Measurements from ENCODE around the gene FOXJ1.

FOXJ1 gene

DNA sequence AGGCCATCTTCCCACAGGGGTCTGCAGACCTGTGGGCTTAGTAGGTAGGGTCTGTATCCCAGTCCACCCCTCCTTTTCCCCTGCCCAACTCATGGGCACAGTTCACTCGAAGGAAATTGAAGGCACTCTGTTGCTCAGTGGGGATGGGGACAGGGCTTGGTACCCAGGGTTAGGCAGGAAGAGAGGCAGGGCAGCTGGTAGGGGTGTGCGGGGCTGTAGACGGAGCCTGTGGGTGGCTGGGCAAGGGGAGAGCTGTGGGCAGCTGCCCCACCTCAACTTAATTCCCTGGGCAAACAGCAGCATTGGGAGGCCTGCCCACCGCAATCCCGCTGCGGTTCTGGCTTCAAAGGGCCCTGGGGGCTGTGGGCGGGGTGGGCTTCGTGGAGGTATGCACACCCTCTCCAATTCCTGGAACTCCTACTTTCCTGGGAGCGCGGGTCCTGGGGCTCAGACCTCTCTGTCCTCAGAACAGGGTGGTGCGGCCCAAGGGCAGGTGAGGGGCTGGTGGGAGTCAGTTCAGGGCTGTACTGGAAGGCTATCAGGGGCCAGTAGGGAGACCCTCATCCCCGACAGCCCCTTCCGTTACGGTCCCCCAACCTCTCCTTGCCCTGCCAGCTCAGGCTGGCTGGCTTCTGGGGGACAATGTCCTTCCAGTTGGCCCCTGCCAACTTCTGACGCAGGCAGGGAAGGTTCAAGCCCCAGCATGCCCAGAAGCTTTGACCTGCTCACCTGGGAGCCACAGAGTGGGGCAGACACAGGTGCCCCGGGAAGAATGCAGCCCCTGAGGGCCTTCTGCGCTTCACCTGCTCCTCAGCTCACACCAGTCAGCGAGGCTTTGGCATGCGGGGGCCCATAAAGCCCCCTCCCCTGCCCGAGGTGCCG lies 9.1 kb downstream of the FOXJ1 start:
- Histone ChIP-seq H3K36me3 (ENCODE audit: control insufficient read depth in 1 of 2, insufficient read depth in 2 of 2, low read length in 2 of 2) (no peaks in the 10 kb centered on the region), H3K4me2 (ENCODE audit: low read length) (no peak overlapping the region)

GRCh38 chr17:76131051-76131691 lies 9.9 kb downstream of the FOXJ1 start:
- no peak overlapping the region for H3K14ac ChIP-seq (ENCODE audit: low read length)
- no peak overlapping the region for H3K27ac ChIP-seq (ENCODE audit: low read depth, low read length)
- H2BK12ac ChIP-seq (ENCODE audit: low read length): no peak overlapping the region
- H4K91ac ChIP-seq (ENCODE audit: low read depth, low read length): no peak overlapping the region
- H3K4ac ChIP-seq (ENCODE audit: low read depth, low read length): no peak overlapping the region
- no peaks in the 10 kb centered on the region for H3K36me3 ChIP-seq (ENCODE audit: control insufficient read depth in 1 of 2, insufficient read depth in 2 of 2, low read length in 2 of 2)
- H2AK5ac ChIP-seq (ENCODE audit: low read length): no peak overlapping the region
- no peak overlapping the region for H3K4me2 ChIP-seq (ENCODE audit: low read length)
- DNase-seq: no peak
- H3K79me2 ChIP-seq (ENCODE audit: control insufficient read depth, insufficient read depth, low read length, poor library complexity): no peaks in the 10 kb centered on the region
- no peak overlapping the region for H4K12ac ChIP-seq (ENCODE audit: low read depth, low read length)
- no peak overlapping the region for H4K8ac ChIP-seq (ENCODE audit: low read depth, low read length)
- H3K9ac ChIP-seq (ENCODE audit: low read length): no peak overlapping the region
- H3K79me1 ChIP-seq (ENCODE audit: low read length): peaks cover 5% of the 10 kb centered on the region
- H2AFZ ChIP-seq (ENCODE audit: insufficient read depth, low read length, poor library complexity): no peak overlapping the region
- no peak overlapping the region for H3K23ac ChIP-seq (ENCODE audit: low read length)
- no peak overlapping the region for H3K18ac ChIP-seq (ENCODE audit: low read length)
- H2BK120ac ChIP-seq (ENCODE audit: insufficient read depth, low read length, poor library complexity): no peak overlapping the region
- no peak overlapping the region for H2BK5ac ChIP-seq (ENCODE audit: low read depth, low read length, poor library complexity)
- peaks cover 2% of the 10 kb centered on the region for H3K9me3 ChIP-seq (ENCODE audit: insufficient read depth, low read depth, low read length)
- no peak overlapping the region for H3K4me3 ChIP-seq (ENCODE audit: low read depth, low read length)
- WGBS (ENCODE audit: extremely low coverage, insufficient coverage, insufficient read length): no CpG with 5 or more reads among the region's 21 CpGs
- peaks cover 13% of the 10 kb centered on the region for H3K27me3 ChIP-seq (ENCODE audit: insufficient read depth, low read length)
- peaks cover 12 to 13% of the 10 kb centered on the region in 2 experiments for H3K4me1 ChIP-seq (ENCODE audit: control insufficient read depth in 1 of 2, insufficient read depth in 2 of 2, low read length in 2 of 2)

More for the DNA sequence above, 9.1 kb downstream of the FOXJ1 start:
- Histone ChIP-seq H3K23ac (ENCODE audit: low read length) (no peak overlapping the region), H3K79me2 (ENCODE audit: control insufficient read depth, insufficient read depth, low read length, poor library complexity) (no peaks in the 10 kb centered on the region), H3K9ac (ENCODE audit: low read length) (no peak overlapping the region), H3K4me1 (ENCODE audit: control insufficient read depth in 1 of 2, insufficient read depth in 2 of 2, low read length in 2 of 2) (peaks cover 12 to 13% of the 10 kb centered on the region in 2 experiments), H2AFZ (ENCODE audit: insufficient read depth, low read length, poor library complexity) (peak overlapping the region; percentile 26), H4K91ac (ENCODE audit: low read depth, low read length) (peak overlapping the region; percentile 70), H3K14ac (ENCODE audit: low read length) (peak overlapping the region; percentile 22), H3K27me3 (ENCODE audit: insufficient read depth, low read length) (peaks cover 20% of the 10 kb centered on the region), H2BK120ac (ENCODE audit: insufficient read depth, low read length, poor library complexity) (peak overlapping the region; percentile 49), H3K79me1 (ENCODE audit: low read length) (peaks cover 5% of the 10 kb centered on the region), H2BK12ac (ENCODE audit: low read length) (peak overlapping the region; percentile 3), H2AK5ac (ENCODE audit: low read length) (peak overlapping the region; percentile 24), H3K4me3 (ENCODE audit: low read depth, low read length) (no peak overlapping the region), H4K8ac (ENCODE audit: low read depth, low read length) (peak overlapping the region; percentile 13), H4K12ac (ENCODE audit: low read depth, low read length) (peak overlapping the region; percentile 6), H3K18ac (ENCODE audit: low read length) (no peak overlapping the region), H3K4ac (ENCODE audit: low read depth, low read length) (no peak overlapping the region), H2BK5ac (ENCODE audit: low read depth, low read length, poor library complexity) (peak overlapping the region; percentile 16), H3K9me3 (ENCODE audit: insufficient read depth, low read depth, low read length) (peaks cover 2% of the 10 kb centered on the region), H3K27ac (ENCODE audit: low read depth, low read length) (no peak overlapping the region)
- no CpG with 5 or more reads among the region's 21 CpGs for WGBS (ENCODE audit: extremely low coverage, insufficient coverage, insufficient read length)
- no peak for DNase-seq

- no peak overlapping the region for H2AK5ac ChIP-seq (ENCODE audit: low read length)
- H4K8ac ChIP-seq (ENCODE audit: low read depth, low read length): no peak overlapping the region
- H4K91ac ChIP-seq (ENCODE audit: low read depth, low read length): no peak overlapping the region
- no CpG with 5 or more reads among the region's 13 CpGs for WGBS (ENCODE audit: extremely low coverage, insufficient coverage, insufficient read length)
- no peak overlapping the region for H3K4me3 ChIP-seq (ENCODE audit: low read depth, low read length)
- H3K27me3 ChIP-seq (ENCODE audit: insufficient read depth, low read length): peaks cover 7% of the 10 kb centered on the region
- no peak overlapping the region for H2BK120ac ChIP-seq (ENCODE audit: insufficient read depth, low read length, poor library complexity)
- no peak for DNase-seq
- H2BK5ac ChIP-seq (ENCODE audit: low read depth, low read length, poor library complexity): no peak overlapping the region
- no peak overlapping the region for H3K4ac ChIP-seq (ENCODE audit: low read depth, low read length)
- H3K4me2 ChIP-seq (ENCODE audit: low read length): no peak overlapping the region
- no peak overlapping the region for H2BK12ac ChIP-seq (ENCODE audit: low read length)
- no peak overlapping the region for H3K9ac ChIP-seq (ENCODE audit: low read length)
- H3K23ac ChIP-seq (ENCODE audit: low read length): no peak overlapping the region
- peaks cover 12 to 13% of the 10 kb centered on the region in 2 experiments for H3K4me1 ChIP-seq (ENCODE audit: control insufficient read depth in 1 of 2, insufficient read depth in 2 of 2, low read length in 2 of 2)
- H3K9me3 ChIP-seq (ENCODE audit: insufficient read depth, low read depth, low read length): peaks cover 2% of the 10 kb centered on the region
- H4K12ac ChIP-seq (ENCODE audit: low read depth, low read length): no peak overlapping the region
- no peaks in the 10 kb centered on the region for H3K79me2 ChIP-seq (ENCODE audit: control insufficient read depth, insufficient read depth, low read length, poor library complexity)
- H3K27ac ChIP-seq (ENCODE audit: low read depth, low read length): no peak overlapping the region
- H3K36me3 ChIP-seq (ENCODE audit: control insufficient read depth in 1 of 2, insufficient read depth in 2 of 2, low read length in 2 of 2): no peaks in the 10 kb centered on the region
- peaks cover 5% of the 10 kb centered on the region for H3K79me1 ChIP-seq (ENCODE audit: low read length)
- no peak overlapping the region for H2AFZ ChIP-seq (ENCODE audit: insufficient read depth, low read length, poor library complexity)
- H3K14ac ChIP-seq (ENCODE audit: low read length): no peak overlapping the region
- H3K18ac ChIP-seq (ENCODE audit: low read length): no peak overlapping the region
These were observed 10.6 kb downstream of the FOXJ1 start for GRCh38 chr17:76130473-76130872.

DNA sequence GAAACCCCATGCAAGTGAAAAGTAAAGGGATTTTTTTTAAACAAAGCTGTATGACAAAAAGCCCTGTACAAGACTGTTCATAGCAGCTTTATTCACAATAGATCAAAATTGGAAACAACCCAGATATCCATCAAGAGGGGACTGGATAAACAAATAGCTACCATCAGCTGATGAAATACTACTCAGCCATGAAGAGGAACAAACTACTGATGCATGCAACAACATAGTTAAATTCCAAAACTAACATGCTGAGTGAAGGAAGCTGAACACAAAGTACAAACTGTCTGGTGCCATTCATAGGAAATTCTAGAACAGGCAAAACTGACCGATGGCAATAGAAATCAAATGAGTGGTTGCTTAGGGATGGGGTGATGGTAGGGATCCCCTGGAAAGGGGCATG lies 15.1 kb downstream of the FOXJ1 start:
- no peak for DNase-seq
- H3K9me3 ChIP-seq (ENCODE audit: insufficient read depth, low read depth, low read length): peaks cover 2% of the 10 kb centered on the region
- WGBS (ENCODE audit: extremely low coverage, insufficient coverage, insufficient read length): no CpG with 5 or more reads among the region's 1 CpG
- no peaks in the 10 kb centered on the region for H3K27me3 ChIP-seq (ENCODE audit: insufficient read depth, low read length)
- H3K27ac ChIP-seq (ENCODE audit: low read depth, low read length): no peak overlapping the region
- H2BK12ac ChIP-seq (ENCODE audit: low read length): no peak overlapping the region
- H3K36me3 ChIP-seq (ENCODE audit: control insufficient read depth in 1 of 2, insufficient read depth in 2 of 2, low read length in 2 of 2): no peaks in the 10 kb centered on the region
- peaks cover 8% of the 10 kb centered on the region for H3K79me1 ChIP-seq (ENCODE audit: low read length)
- H4K8ac ChIP-seq (ENCODE audit: low read depth, low read length): no peak overlapping the region
- no peak overlapping the region for H2BK120ac ChIP-seq (ENCODE audit: insufficient read depth, low read length, poor library complexity)
- no peak overlapping the region for H3K4me2 ChIP-seq (ENCODE audit: low read length)
- no peak overlapping the region for H3K4ac ChIP-seq (ENCODE audit: low read depth, low read length)
- no peak overlapping the region for H3K4me3 ChIP-seq (ENCODE audit: low read depth, low read length)
- no peak overlapping the region for H3K14ac ChIP-seq (ENCODE audit: low read length)
- H3K18ac ChIP-seq (ENCODE audit: low read length): no peak overlapping the region
- H4K12ac ChIP-seq (ENCODE audit: low read depth, low read length): no peak overlapping the region
- H2BK5ac ChIP-seq (ENCODE audit: low read depth, low read length, poor library complexity): no peak overlapping the region
- no peak overlapping the region for H2AFZ ChIP-seq (ENCODE audit: insufficient read depth, low read length, poor library complexity)
- peaks cover 0 to 8% of the 10 kb centered on the region in 2 experiments for H3K4me1 ChIP-seq (ENCODE audit: control insufficient read depth in 1 of 2, insufficient read depth in 2 of 2, low read length in 2 of 2)
- H3K9ac ChIP-seq (ENCODE audit: low read length): no peak overlapping the region
- H3K23ac ChIP-seq (ENCODE audit: low read length): no peak overlapping the region
- no peaks in the 10 kb centered on the region for H3K79me2 ChIP-seq (ENCODE audit: control insufficient read depth, insufficient read depth, low read length, poor library complexity)
- no peak overlapping the region for H2AK5ac ChIP-seq (ENCODE audit: low read length)
- no peak overlapping the region for H4K91ac ChIP-seq (ENCODE audit: low read depth, low read length)
